DND-41 (cell line): ENCODE measurements around the gene CPLX1.

Experiments
- ATAC-seq: fragments of 200-7000 bp; cut with Tn5 transposase; 3 replicates; pipeline ENCODE4 v1.9.1; 2021; ENCODE audit warnings: low read depth; ENCODE audit not compliant: insufficient read depth
- DNase-seq: peaks from one replicate; pipeline ENCODE4 v3.0.0-alpha.2; 2020
- H2AFZ ChIP-seq: 2 replicates; pipeline ENCODE4 v1.6.0; 2012; ENCODE audit warnings: low read depth, low read length
- H3K27ac ChIP-seq: 2 replicates; pipeline ENCODE4 v1.5.1; 2012; ENCODE audit warnings: low read length, inconsistent platforms
- H3K27me3 ChIP-seq: fragments of 200-600 bp; sonication (generic); 2 replicates; pipeline ENCODE4 v1.6.0; 2012; ENCODE audit warnings: low read length, mild to moderate bottlenecking, inconsistent platforms; ENCODE audit not compliant: insufficient read depth, poor library complexity
- H3K36me3 ChIP-seq: 2 replicates; pipeline ENCODE4 v1.5.1; 2012; ENCODE audit warnings: low read length, inconsistent platforms; ENCODE audit not compliant: insufficient read depth
- H3K4me1 ChIP-seq: 2 replicates; pipeline ENCODE4 v1.5.1; 2012; ENCODE audit warnings: mild to moderate bottlenecking, low read length; ENCODE audit not compliant: insufficient read depth
- H3K4me2 ChIP-seq: 2 replicates; pipeline ENCODE4 v1.6.0; 2012; ENCODE audit warnings: mild to moderate bottlenecking, moderate library complexity, low read length, inconsistent platforms; ENCODE audit not compliant: insufficient read depth
- H3K4me3 ChIP-seq, 2 experiments: fragments of 200-600 bp in 1 of 2; shearing (Covaris generic) in 1 of 2; 2 replicates each; pipeline ENCODE4 v1.5.1; 2012 to 2016; ENCODE audit warnings: inconsistent platforms in 2 of 2, low read length in 2 of 2, mild to moderate bottlenecking in 2 of 2, low read depth in 1 of 2, moderate library complexity in 1 of 2
- H3K79me2 ChIP-seq: 2 replicates; pipeline ENCODE4 v1.6.0; 2012; ENCODE audit warnings: low read length, inconsistent platforms; ENCODE audit not compliant: insufficient read depth
- H3K9ac ChIP-seq: 2 replicates; pipeline ENCODE4 v1.6.0; 2012; ENCODE audit warnings: low read depth, mild to moderate bottlenecking, inconsistent platforms, low read length, moderate library complexity
- H3K9me3 ChIP-seq: 2 replicates; pipeline ENCODE4 v1.5.1; 2012; ENCODE audit warnings: low read length, moderate library complexity, mild to moderate bottlenecking, inconsistent platforms; ENCODE audit not compliant: insufficient read depth, severe bottlenecking
- H4K20me1 ChIP-seq: 2 replicates; pipeline ENCODE4 v1.6.0; 2012; ENCODE audit warnings: low read length; ENCODE audit not compliant: insufficient read depth
- CTCF ChIP-seq: IDR thresholded peaks from 2 replicates; pipeline ENCODE4 v1.5.1; 2012; ENCODE audit warnings: borderline replicate concordance, low read length, moderate library complexity, mild to moderate bottlenecking; ENCODE audit not compliant: poor library complexity, severe bottlenecking; ENCODE audit errors: extremely low read depth
- EZH2 ChIP-seq: IDR thresholded peaks from 3 replicates; pipeline ENCODE4 v1.6.1; 2012; ENCODE audit warnings: borderline replicate concordance, low read depth, mild to moderate bottlenecking, moderate library complexity, low read length, inconsistent platforms; ENCODE audit not compliant: severe bottlenecking

Gene CPLX1

GRCh38 chr4:849478-850175, 23.7 kb upstream of the CPLX1 start:
- DNase-seq = no peak
- Histone ChIP-seq H3K79me2 (no peaks in the 10 kb centered on the region), H3K4me3 (no peak overlapping the region), H3K4me1 (no peaks in the 10 kb centered on the region), H2AFZ (no peak overlapping the region), H3K27ac (no peak overlapping the region), H3K9ac (no peak overlapping the region), H3K27me3 (no peaks in the 10 kb centered on the region), H3K4me2 (no peak overlapping the region), H3K9me3 (no peaks in the 10 kb centered on the region), H3K36me3 (peaks cover 54% of the 10 kb centered on the region), H4K20me1 (no peaks in the 10 kb centered on the region)
- no peak for TF ChIP-seq EZH2
- no peak for TF ChIP-seq CTCF
- ATAC-seq = no peak

GRCh38 chr4:848803-849477, 23.0 kb upstream of the CPLX1 start:
- no peak overlapping the region for H2AFZ ChIP-seq
- H3K9ac ChIP-seq = no peak overlapping the region
- H3K4me1 ChIP-seq = no peaks in the 10 kb centered on the region
- no peak for DNase-seq
- no peaks in the 10 kb centered on the region for H4K20me1 ChIP-seq
- no peak overlapping the region for H3K27ac ChIP-seq
- H3K79me2 ChIP-seq = no peaks in the 10 kb centered on the region
- no peak for ATAC-seq
- H3K27me3 ChIP-seq = no peaks in the 10 kb centered on the region
- H3K4me2 ChIP-seq = no peak overlapping the region
- TF ChIP-seq CTCF (no peak), EZH2 (no peak)
- H3K36me3 ChIP-seq = peaks cover 54% of the 10 kb centered on the region
- H3K4me3 ChIP-seq = no peak overlapping the region
- no peaks in the 10 kb centered on the region for H3K9me3 ChIP-seq

- TF ChIP-seq EZH2 (no peak), CTCF (no peak)
- Histone ChIP-seq H3K9me3 (no peaks in the 10 kb centered on the region), H4K20me1 (no peaks in the 10 kb centered on the region), H3K9ac (no peak overlapping the region), H3K27ac (no peak overlapping the region), H3K4me2 (no peak overlapping the region), H2AFZ (no peak overlapping the region), H3K36me3 (peaks cover 54% of the 10 kb centered on the region), H3K79me2 (no peaks in the 10 kb centered on the region), H3K4me1 (no peaks in the 10 kb centered on the region), H3K27me3 (no peaks in the 10 kb centered on the region), H3K4me3 (no peak overlapping the region)
- ATAC-seq (no peak), DNase-seq (no peak)
Measured at GRCh38 chr4:848307-848691, 22.4 kb upstream of the CPLX1 start.
